HEK293 (cell line): ENCODE data around the gene OR7G3.

ENCODE experiments used
- TF ChIP-seq, protein P1 (sequence below): fragments of 450-650 bp; formaldehyde crosslinking; IDR thresholded peaks from 2 replicates; pipeline ENCODE4 v1.5.1; 2016; ENCODE audit warnings: missing biosample characterization, missing genetic modification characterization
- TF ChIP-seq, protein P2 (sequence below): fragments of 450-650 bp; formaldehyde crosslinking; IDR thresholded peaks from 2 replicates; pipeline ENCODE4 v1.5.1; 2016; ENCODE audit warnings: missing biosample characterization, missing genetic modification characterization

DNA sequence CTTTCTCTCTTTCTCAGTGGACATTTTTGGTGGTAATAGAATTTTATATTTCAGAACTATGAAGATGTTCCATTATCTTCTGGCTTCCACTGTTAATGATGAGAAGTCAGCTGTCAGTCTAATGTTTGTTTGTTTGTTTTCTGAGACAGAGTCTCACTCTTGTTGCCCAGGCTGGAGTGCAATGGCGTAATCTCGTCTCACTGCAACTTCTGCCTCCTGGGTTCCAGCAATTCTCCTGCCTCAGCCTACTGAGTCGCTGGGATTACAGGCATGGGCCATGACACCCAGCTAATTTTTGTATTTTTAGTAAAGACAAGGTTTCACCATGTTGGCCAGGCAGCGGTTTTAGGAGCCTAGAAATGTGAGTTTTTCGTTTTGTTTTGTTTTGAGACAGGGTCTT, 18.2 kb upstream of the OR7G3 start:
- TF ChIP-seq, protein P1, sequence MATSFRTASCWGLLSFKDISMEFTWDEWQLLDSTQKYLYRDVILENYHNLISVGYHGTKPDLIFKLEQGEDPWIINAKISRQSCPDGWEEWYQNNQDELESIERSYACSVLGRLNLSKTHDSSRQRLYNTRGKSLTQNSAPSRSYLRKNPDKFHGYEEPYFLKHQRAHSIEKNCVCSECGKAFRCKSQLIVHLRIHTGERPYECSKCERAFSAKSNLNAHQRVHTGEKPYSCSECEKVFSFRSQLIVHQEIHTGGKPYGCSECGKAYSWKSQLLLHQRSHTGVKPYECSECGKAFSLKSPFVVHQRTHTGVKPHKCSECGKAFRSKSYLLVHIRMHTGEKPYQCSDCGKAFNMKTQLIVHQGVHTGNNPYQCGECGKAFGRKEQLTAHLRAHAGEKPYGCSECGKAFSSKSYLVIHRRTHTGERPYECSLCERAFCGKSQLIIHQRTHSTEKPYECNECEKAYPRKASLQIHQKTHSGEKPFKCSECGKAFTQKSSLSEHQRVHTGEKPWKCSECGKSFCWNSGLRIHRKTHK = no peak
- TF ChIP-seq, protein P2, sequence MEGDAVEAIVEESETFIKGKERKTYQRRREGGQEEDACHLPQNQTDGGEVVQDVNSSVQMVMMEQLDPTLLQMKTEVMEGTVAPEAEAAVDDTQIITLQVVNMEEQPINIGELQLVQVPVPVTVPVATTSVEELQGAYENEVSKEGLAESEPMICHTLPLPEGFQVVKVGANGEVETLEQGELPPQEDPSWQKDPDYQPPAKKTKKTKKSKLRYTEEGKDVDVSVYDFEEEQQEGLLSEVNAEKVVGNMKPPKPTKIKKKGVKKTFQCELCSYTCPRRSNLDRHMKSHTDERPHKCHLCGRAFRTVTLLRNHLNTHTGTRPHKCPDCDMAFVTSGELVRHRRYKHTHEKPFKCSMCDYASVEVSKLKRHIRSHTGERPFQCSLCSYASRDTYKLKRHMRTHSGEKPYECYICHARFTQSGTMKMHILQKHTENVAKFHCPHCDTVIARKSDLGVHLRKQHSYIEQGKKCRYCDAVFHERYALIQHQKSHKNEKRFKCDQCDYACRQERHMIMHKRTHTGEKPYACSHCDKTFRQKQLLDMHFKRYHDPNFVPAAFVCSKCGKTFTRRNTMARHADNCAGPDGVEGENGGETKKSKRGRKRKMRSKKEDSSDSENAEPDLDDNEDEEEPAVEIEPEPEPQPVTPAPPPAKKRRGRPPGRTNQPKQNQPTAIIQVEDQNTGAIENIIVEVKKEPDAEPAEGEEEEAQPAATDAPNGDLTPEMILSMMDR (tag by site-specific recombination) = no peak
